Activated CD4-positive, alpha-beta memory T cell treated with anti-CD3 and anti-CD28 coated beads, Interleukin-2, amount 10 ng/mL, durations not matched to agents 7 days and 5 days (primary cell): ENCODE results near the gene TJP2. TPM values are rescaled to one million over a fixed set of nuclear protein-coding genes. Genes with fewer than 3 reads are reported as not detected.

ENCODE experiments used
- CTCF ChIA-PET: fragments of 350-600 bp; sonication (Branson Sonifier 250); formaldehyde crosslinking; loops from one replicate; lab custom pipeline; 2021; ENCODE audit warnings: antibody characterized with exemption, inconsistent platforms; lab: Charles Lee
- POLR2A ChIA-PET: fragments of 350-600 bp; sonication (Branson Sonifier 250); formaldehyde crosslinking; loops from one replicate; lab custom pipeline; 2021; ENCODE audit warnings: antibody characterized with exemption; lab: Charles Lee
- DNase-seq: peaks from one replicate; pipeline ENCODE4 v3.0.0-alpha.2; 2020
- H3K27ac Mint-ChIP-seq: one replicate; pipeline ENCODE4 v1.8.0; 2021; ENCODE audit warnings: mild to moderate bottlenecking, mixed read lengths
- H3K27me3 Mint-ChIP-seq: one replicate; pipeline ENCODE4 v1.8.0; 2021; ENCODE audit warnings: mixed read lengths
- H3K36me3 Mint-ChIP-seq: one replicate; pipeline ENCODE4 v1.8.0; 2021; ENCODE audit warnings: low read depth, mixed read lengths
- H3K4me1 Mint-ChIP-seq: one replicate; pipeline ENCODE4 v1.8.0; 2021; ENCODE audit warnings: mixed read lengths
- H3K4me3 Mint-ChIP-seq: one replicate; pipeline ENCODE4 v1.8.0; 2021; ENCODE audit warnings: mild to moderate bottlenecking, mixed read lengths
- H3K9me3 Mint-ChIP-seq: one replicate; pipeline ENCODE4 v1.8.0; 2021; ENCODE audit warnings: mixed read lengths
- total RNA-seq, 2 experiments: library from RNA; stranded (reverse); gene quantifications; one replicate each; pipeline ENCODE4 v1.2.3, GENCODE V29; 2021

Gene TJP2
- total RNA-seq, 2 experiments from 2014 or later: 37.2 to 37.9 TPM

DNA sequence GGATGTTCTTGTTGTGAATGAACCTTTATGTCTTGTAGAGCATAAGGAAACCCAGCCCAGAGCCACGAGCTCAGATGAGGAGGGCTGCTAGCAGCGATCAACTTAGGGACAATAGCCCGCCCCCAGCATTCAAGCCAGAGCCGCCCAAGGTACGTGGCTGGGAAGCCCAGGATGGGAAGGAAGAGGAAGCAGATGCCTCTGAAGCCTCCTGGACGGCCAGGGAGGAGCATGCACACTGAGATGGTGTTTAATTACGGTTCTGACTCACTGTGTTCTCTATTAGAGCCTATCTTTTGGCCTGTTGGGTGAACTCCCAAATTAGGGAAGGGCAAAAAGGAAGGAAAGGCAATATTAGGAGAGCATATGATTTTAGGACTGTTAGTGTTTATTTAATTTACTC lies 75.3 kb downstream of the TJP2 start:
- DNase-seq: no peak
- ChIA-PET POLR2A (no interaction called here), CTCF (no interaction called here)
- no peaks in the 10 kb centered on the region for H3K27me3 Mint-ChIP-seq
- H3K36me3 Mint-ChIP-seq: peaks cover 38% of the 10 kb centered on the region
- H3K27ac Mint-ChIP-seq: no peak overlapping the region
- no peaks in the 10 kb centered on the region for H3K4me1 Mint-ChIP-seq
- H3K4me3 Mint-ChIP-seq: no peak overlapping the region
- H3K9me3 Mint-ChIP-seq: no peaks in the 10 kb centered on the region

DNA sequence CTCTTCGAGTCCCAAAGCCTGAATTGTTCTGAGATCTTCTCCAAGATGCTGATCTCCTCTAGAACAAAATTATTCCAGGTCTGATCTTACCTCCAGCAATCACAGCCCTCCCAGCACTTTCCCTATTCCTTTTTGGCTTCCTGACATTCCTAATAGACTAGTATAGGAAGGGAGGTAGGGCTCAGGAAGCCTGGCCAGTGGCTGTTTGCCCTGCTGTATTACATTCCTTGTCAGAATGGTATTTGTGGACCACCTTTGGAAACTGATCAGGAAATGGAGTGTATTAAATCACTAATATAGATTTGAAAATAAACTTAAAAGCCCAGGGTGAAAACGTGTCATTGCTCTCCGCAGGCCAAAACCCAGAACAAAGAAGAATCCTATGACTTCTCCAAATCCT lies 76.6 kb downstream of the TJP2 start:
- H3K9me3 Mint-ChIP-seq: no peaks in the 10 kb centered on the region
- H3K27me3 Mint-ChIP-seq: no peaks in the 10 kb centered on the region
- no peaks in the 10 kb centered on the region for H3K4me1 Mint-ChIP-seq
- POLR2A ChIA-PET: no interaction called here
- peaks cover 37% of the 10 kb centered on the region for H3K36me3 Mint-ChIP-seq
- no peak overlapping the region for H3K27ac Mint-ChIP-seq
- no peak for DNase-seq
- no peak overlapping the region for H3K4me3 Mint-ChIP-seq
- CTCF ChIA-PET: no interaction called here

DNA sequence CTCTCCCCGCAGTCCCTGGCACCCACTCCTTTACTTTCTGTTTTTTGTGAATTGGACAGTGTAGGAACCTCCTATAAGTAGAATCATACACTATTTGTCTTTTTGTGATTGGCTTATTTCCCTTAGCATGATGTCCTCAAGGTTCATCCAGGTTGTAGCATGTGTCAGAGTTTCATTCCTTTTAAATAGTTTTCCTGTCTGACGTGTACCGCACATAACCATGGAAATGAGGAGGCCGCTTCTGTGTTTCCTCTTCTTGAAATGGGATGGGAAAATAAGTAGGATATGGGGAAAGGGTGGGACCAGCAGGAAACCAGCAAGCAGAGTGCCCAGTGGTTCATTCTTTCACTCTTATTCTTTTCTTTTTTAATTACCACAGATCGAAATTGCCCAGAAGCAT lies 78.4 kb downstream of the TJP2 start:
- Mint-ChIP-seq H3K27me3 (no peaks in the 10 kb centered on the region), H3K9me3 (no peaks in the 10 kb centered on the region), H3K27ac (no peak overlapping the region), H3K4me3 (no peak overlapping the region), H3K4me1 (no peaks in the 10 kb centered on the region), H3K36me3 (peaks cover 26% of the 10 kb centered on the region)
- ChIA-PET CTCF (no interaction called here), POLR2A (no interaction called here)
- no peak for DNase-seq

DNA sequence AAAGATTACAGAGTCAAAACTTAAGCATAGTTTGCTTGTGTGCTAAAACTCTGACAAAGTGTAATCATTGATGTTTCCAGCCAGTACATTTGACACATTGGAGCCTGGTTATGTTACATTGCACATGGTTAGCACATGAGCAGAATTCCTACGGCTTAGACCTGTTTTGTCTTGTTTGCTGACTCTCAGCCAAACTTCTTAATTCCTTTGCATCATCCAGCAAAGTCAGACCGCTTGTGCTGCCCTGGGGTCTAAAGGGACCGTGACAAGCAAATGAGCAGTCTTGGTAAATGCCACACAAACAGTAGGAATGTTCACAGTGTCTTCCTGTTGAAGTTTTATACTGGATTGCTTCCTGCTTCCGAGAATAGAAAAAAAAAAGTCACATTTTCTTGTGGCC lies 79.0 kb downstream of the TJP2 start:
- H3K4me3 Mint-ChIP-seq: no peak overlapping the region
- no peaks in the 10 kb centered on the region for H3K4me1 Mint-ChIP-seq
- peaks cover 20% of the 10 kb centered on the region for H3K36me3 Mint-ChIP-seq
- H3K27me3 Mint-ChIP-seq: no peaks in the 10 kb centered on the region
- H3K9me3 Mint-ChIP-seq: no peaks in the 10 kb centered on the region
- H3K27ac Mint-ChIP-seq: no peak overlapping the region
- POLR2A ChIA-PET: no interaction called here
- DNase-seq: no peak
- CTCF ChIA-PET: no interaction called here

- no peaks in the 10 kb centered on the region for H3K9me3 Mint-ChIP-seq
- ChIA-PET POLR2A (no interaction called here), CTCF (no interaction called here)
- no peak overlapping the region for H3K27ac Mint-ChIP-seq
- no peak overlapping the region for H3K4me3 Mint-ChIP-seq
- H3K27me3 Mint-ChIP-seq: no peaks in the 10 kb centered on the region
- H3K4me1 Mint-ChIP-seq: no peaks in the 10 kb centered on the region
- H3K36me3 Mint-ChIP-seq: peaks cover 17% of the 10 kb centered on the region
- no peak for DNase-seq
Measured at GRCh38 chr9:69254223-69254622, 80.1 kb downstream of the TJP2 start.

- Mint-ChIP-seq H3K27ac (no peak overlapping the region), H3K9me3 (no peaks in the 10 kb centered on the region), H3K27me3 (no peaks in the 10 kb centered on the region), H3K4me3 (no peak overlapping the region), H3K4me1 (no peaks in the 10 kb centered on the region), H3K36me3 (peaks cover 17% of the 10 kb centered on the region)
- CTCF ChIA-PET: no interaction called here
- POLR2A ChIA-PET: no interaction called here
- DNase-seq: no peak
Measured at GRCh38 chr9:69255591-69255990, 81.5 kb downstream of the TJP2 start.

DNA sequence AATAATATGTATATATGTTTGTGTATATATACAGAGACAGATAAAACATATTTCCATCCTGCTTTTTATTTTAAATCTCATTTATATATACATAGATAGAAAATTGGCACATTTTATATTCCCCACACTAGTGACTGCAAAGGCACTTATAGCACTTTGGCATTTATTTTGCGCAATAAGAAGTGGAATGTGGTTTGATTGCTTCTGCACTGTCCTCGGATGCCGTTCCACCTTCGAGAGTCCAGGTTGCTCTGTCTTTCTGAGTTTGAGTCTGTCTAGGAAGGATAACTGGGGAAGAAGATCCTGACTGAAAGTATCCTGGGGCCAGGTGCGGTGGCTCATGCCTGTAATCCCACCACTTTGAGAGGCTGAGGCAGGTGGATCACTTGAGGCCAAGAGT lies 84.5 kb downstream of the TJP2 start:
- peaks cover 8% of the 10 kb centered on the region for H3K27me3 Mint-ChIP-seq
- POLR2A ChIA-PET: no interaction called here

GRCh38 chr9:69260161-69260560 lies 86.1 kb downstream of the TJP2 start:
- no peaks in the 10 kb centered on the region for H3K36me3 Mint-ChIP-seq
- H3K27ac Mint-ChIP-seq: no peak overlapping the region
- no peaks in the 10 kb centered on the region for H3K4me1 Mint-ChIP-seq
- H3K27me3 Mint-ChIP-seq: peaks cover 13% of the 10 kb centered on the region
- DNase-seq: no peak
- no peaks in the 10 kb centered on the region for H3K9me3 Mint-ChIP-seq
- no peak overlapping the region for H3K4me3 Mint-ChIP-seq
- ChIA-PET CTCF (no interaction called here), POLR2A (no interaction called here)

More for the DNA sequence above, 84.5 kb downstream of the TJP2 start:
- H3K9me3 Mint-ChIP-seq: no peaks in the 10 kb centered on the region
- H3K4me3 Mint-ChIP-seq: no peak overlapping the region
- CTCF ChIA-PET: no interaction called here
- peaks cover 9% of the 10 kb centered on the region for H3K36me3 Mint-ChIP-seq
- no peaks in the 10 kb centered on the region for H3K4me1 Mint-ChIP-seq
- no peak overlapping the region for H3K27ac Mint-ChIP-seq
- DNase-seq: no peak

DNA sequence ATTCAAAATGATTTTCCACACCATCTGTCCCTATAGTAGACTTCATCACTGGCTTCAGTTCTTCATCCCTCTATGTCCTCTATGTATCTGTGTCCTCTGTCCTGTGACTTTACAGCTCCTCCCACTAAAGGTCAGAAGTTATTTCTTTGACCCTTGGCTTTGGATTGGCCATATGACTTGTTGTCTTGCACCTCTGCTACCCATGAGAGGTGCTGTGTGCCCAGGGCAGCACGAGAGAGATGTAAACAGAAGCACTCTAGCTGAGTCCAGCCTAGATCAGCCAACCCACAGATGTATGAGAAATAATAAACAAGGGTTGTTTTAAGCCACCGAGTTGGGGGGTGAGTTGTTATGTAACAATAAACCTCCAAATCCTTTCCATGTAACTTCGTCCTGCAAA lies 87.6 kb downstream of the TJP2 start:
- Mint-ChIP-seq H3K27me3 (peaks cover 17% of the 10 kb centered on the region), H3K9me3 (no peaks in the 10 kb centered on the region), H3K36me3 (no peaks in the 10 kb centered on the region), H3K27ac (no peak overlapping the region), H3K4me1 (no peaks in the 10 kb centered on the region), H3K4me3 (no peak overlapping the region)
- no peak for DNase-seq
- ChIA-PET POLR2A (no interaction called here), CTCF (interaction anchor here (1.0 kb wide), 1 partner anchor 15 kb away, joined by 4 read pairs; no protein-coding TSS in a partner anchor)

- Mint-ChIP-seq H3K4me3 (no peak overlapping the region), H3K4me1 (no peaks in the 10 kb centered on the region), H3K9me3 (no peaks in the 10 kb centered on the region), H3K27ac (no peak overlapping the region), H3K36me3 (no peaks in the 10 kb centered on the region), H3K27me3 (peaks cover 17% of the 10 kb centered on the region)
- DNase-seq: no peak
- CTCF ChIA-PET: no interaction called here
- POLR2A ChIA-PET: no interaction called here
Measured at GRCh38 chr9:69264526-69264925, 90.4 kb downstream of the TJP2 start.

GRCh38 chr9:69265891-69266290 lies 91.8 kb downstream of the TJP2 start:
- DNase-seq: no peak
- CTCF ChIA-PET: no interaction called here

DNA sequence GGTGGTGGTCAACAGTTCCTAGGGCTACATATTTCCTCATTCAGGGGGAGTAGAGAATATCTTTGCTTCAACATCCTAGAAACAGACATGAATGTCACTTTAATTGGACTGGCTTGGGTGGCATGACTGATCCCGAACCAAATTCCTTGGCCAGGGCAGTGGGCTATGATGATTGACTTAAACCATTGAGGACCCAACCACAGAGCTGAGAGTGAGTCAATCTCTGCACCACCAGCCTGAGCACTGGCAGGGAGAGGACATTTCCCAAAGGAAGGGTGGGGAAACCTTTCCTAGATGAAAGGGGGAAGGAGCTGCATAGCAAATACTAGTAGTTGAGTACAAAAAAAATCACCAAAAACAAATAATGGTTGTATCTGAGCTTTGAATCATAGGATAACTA lies 98.1 kb downstream of the TJP2 start:
- ChIA-PET POLR2A (no interaction called here), CTCF (interaction anchor here (0.6 kb wide), 1 partner anchor 702 kb away, joined by 3 read pairs; no protein-coding TSS in a partner anchor)
- Mint-ChIP-seq H3K4me1 (no peaks in the 10 kb centered on the region), H3K36me3 (no peaks in the 10 kb centered on the region), H3K27me3 (peaks cover 15% of the 10 kb centered on the region), H3K4me3 (no peak overlapping the region), H3K27ac (no peak overlapping the region), H3K9me3 (peaks cover 10% of the 10 kb centered on the region)
- DNase-seq: no peak

More at GRCh38 chr9:69265891-69266290, 91.8 kb downstream of the TJP2 start:
- POLR2A ChIA-PET: no interaction called here
- Mint-ChIP-seq H3K27me3 (peaks cover 21% of the 10 kb centered on the region), H3K4me1 (no peaks in the 10 kb centered on the region), H3K4me3 (no peak overlapping the region), H3K27ac (no peak overlapping the region), H3K9me3 (no peaks in the 10 kb centered on the region), H3K36me3 (no peaks in the 10 kb centered on the region)

- ChIA-PET CTCF (no interaction called here), POLR2A (no interaction called here)
- Mint-ChIP-seq H3K27me3 (peaks cover 18% of the 10 kb centered on the region), H3K27ac (no peak overlapping the region), H3K36me3 (no peaks in the 10 kb centered on the region), H3K4me3 (no peak overlapping the region), H3K9me3 (peaks cover 14% of the 10 kb centered on the region), H3K4me1 (no peaks in the 10 kb centered on the region)
- DNase-seq: no peak
Measured at GRCh38 chr9:69273161-69273560, 99.1 kb downstream of the TJP2 start.

DNA sequence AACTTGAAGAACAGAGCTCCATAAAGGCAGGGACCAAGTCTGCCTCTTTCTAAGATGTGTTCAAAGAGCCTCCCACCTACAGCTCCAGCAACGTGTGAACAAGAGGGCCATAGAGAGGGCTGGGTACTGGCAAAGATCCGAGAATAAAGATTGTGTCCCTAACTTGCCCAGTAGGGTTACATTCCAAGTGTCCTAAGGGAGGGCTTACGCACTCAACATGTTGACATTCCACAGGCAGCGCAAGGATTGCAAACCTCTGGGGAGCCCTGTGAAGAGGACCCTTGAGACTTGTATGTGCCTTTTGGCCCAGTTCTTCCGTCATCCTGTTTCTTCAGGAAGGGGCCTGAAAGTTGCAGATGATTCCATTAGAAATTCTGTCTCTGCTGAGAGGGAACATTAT lies 102.7 kb downstream of the TJP2 start:
- no peak overlapping the region for H3K4me3 Mint-ChIP-seq
- H3K27me3 Mint-ChIP-seq: peaks cover 15% of the 10 kb centered on the region
- no peak for DNase-seq
- H3K27ac Mint-ChIP-seq: no peak overlapping the region
- ChIA-PET CTCF (no interaction called here), POLR2A (no interaction called here)
- no peaks in the 10 kb centered on the region for H3K36me3 Mint-ChIP-seq
- H3K9me3 Mint-ChIP-seq: peaks cover 28% of the 10 kb centered on the region
- peaks cover 2% of the 10 kb centered on the region for H3K4me1 Mint-ChIP-seq
